ENCODE results near the gene IL21R. TPM values are rescaled to one million over a fixed set of nuclear protein-coding genes. Genes with fewer than 3 reads are reported as not detected.
A peak's percentile ranks its signal among the peaks of the same experiment; 100 is the strongest.

Gene IL21R
- total and polyA plus RNA-seq, 11 donors, result 0.04 to 6.0 (median 0.26) TPM; not detected in 1

DNA sequence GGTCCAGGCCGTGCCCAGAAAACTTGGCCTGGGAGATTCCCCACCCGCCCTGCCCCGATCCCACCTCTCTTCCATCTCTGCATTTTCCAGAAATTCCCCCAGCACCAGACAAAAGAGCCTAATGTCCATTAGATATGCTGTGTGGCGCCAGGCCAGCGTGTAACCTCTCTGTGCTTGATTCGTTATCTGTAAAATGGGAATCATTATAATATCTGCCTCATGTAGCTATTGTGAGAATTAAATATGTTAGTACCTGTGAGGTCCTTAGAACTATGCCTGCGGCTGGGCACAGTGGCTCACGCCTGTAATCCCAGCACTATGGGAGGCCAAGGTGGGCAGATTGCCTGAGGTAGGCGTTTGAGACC lies 33.6 kb upstream of the IL21R start:
- intact Hi-C loops (cut with DNase I), result loop anchor here (1.0 to 10.0 kb wide), 15 partner anchors 51 to 1534 kb away; no protein-coding TSS in a partner anchor
- ATAC-seq, result no peak
- WGBS, 4 donors, result 52 to 64% (median 53%) methylated on average over 9 of the region's 9 CpGs
- Histone ChIP-seq H3K36me3 (peaks cover 0 to 10% (median 3%) of the 10 kb centered on the region in 9 donors), H3K27me3 (no peaks in the 10 kb centered on the region), H3K9me3 (peaks cover 0 to 9% (median 0%) of the 10 kb centered on the region in 12 donors), H3K27ac (peak overlapping the region in 1 of 12 donors; percentile 91), H3K4me3 (no peak overlapping the region), H3K4me1 (peaks cover 0 to 38% (median 12%) of the 10 kb centered on the region in 12 donors)
- no peak for DNase-seq
- no peak for TF ChIP-seq POLR2A (IDR thresholded peaks at IDR 0.05)
- TF ChIP-seq, protein P1, sequence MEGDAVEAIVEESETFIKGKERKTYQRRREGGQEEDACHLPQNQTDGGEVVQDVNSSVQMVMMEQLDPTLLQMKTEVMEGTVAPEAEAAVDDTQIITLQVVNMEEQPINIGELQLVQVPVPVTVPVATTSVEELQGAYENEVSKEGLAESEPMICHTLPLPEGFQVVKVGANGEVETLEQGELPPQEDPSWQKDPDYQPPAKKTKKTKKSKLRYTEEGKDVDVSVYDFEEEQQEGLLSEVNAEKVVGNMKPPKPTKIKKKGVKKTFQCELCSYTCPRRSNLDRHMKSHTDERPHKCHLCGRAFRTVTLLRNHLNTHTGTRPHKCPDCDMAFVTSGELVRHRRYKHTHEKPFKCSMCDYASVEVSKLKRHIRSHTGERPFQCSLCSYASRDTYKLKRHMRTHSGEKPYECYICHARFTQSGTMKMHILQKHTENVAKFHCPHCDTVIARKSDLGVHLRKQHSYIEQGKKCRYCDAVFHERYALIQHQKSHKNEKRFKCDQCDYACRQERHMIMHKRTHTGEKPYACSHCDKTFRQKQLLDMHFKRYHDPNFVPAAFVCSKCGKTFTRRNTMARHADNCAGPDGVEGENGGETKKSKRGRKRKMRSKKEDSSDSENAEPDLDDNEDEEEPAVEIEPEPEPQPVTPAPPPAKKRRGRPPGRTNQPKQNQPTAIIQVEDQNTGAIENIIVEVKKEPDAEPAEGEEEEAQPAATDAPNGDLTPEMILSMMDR (IDR thresholded peaks at IDR 0.05), result peak in 3 of 12 donors; percentile 0 to 30 (median 3)

DNA sequence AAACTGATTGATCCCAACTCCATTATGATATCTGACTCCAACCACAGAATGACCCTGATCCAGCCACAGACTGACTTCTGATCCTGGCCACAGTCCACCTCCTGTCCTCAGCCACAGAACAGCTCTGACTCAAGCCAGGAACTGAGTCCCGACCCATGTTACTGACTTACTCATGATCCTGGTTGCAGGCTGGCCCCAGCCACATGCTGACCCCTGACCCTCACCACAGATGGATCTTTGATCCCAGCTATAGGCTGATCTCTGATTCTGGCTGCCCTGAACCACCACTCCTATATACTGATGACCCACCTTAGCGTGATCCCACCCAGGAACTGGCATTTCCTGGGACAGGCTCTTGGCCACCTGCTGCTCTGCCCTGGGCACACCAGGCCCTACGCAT lies 32.2 kb upstream of the IL21R start:
- Histone ChIP-seq H3K4me3 (no peak overlapping the region), H3K4me1 (peaks cover 0 to 51% (median 12%) of the 10 kb centered on the region in 12 donors), H3K9me3 (peaks cover 0 to 9% (median 0%) of the 10 kb centered on the region in 12 donors), H3K27ac (peak overlapping the region in 1 of 12 donors; percentile 19), H3K36me3 (no peaks in the 10 kb centered on the region), H3K27me3 (no peaks in the 10 kb centered on the region)
- intact Hi-C loops (cut with DNase I), result loop anchor here (2.0 to 10.0 kb wide), 14 partner anchors 53 to 1535 kb away; no protein-coding TSS in a partner anchor
- ATAC-seq (no peak), DNase-seq (no peak)
- no peak for TF ChIP-seq POLR2A (IDR thresholded peaks at IDR 0.05)
- TF ChIP-seq, protein P1 (IDR thresholded peaks at IDR 0.05), result no peak
- WGBS, 4 donors, result 83 to 93% (median 85%) methylated on average over 3 of the region's 3 CpGs

DNA sequence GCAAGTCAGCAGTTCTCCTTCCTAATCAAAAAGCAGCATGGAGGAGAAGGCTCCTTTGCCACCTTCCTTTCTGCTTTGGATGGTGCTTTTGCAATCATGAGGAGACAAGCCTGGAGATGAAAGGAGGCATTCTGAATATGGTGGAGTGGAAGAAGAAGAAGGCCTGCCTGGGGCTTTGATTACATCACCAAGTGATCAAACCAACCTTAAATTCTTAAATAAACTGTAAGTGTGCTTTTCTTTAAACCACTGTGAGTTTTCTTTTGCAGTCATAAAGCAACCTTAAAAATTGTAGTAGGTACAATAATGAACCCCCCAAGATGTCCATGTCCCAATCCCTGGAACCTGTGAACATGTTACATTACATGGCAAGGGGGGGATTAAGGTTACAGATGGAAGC lies 31.7 kb upstream of the IL21R start:
- Histone ChIP-seq H3K27me3 (no peaks in the 10 kb centered on the region), H3K9me3 (peaks cover 0 to 9% (median 0%) of the 10 kb centered on the region in 12 donors), H3K27ac (peak overlapping the region in 1 of 12 donors; percentile 19), H3K4me1 (peaks cover 0 to 56% (median 13%) of the 10 kb centered on the region in 12 donors), H3K36me3 (no peaks in the 10 kb centered on the region), H3K4me3 (no peak overlapping the region)
- intact Hi-C loops (cut with DNase I), result loop anchor here in 2 of 10 donors (5.0 kb wide), 3 partner anchors 82 to 218 kb away; no protein-coding TSS in a partner anchor
- no peak for TF ChIP-seq POLR2A (IDR thresholded peaks at IDR 0.05)
- TF ChIP-seq, protein P1 (IDR thresholded peaks at IDR 0.05), result no peak
- ATAC-seq (no peak), DNase-seq (no peak)

DNA sequence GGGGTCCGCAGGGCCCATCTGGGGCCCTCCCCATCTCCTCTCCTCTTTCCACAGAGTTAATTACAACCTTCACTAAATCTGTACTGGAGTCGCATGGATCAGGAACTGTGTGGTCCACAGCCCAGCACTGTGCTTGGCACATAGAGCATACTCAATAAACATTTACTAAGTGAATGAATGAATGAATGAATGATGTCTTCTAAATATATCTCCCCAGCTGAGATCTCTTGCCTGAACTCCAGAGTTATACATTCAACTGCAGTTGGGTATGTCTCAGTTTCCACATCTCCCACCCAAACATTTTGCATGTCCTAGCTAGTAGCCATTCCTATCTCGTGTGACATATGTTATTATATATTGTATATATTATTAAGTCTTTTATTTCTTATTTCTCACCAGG lies 28.7 kb upstream of the IL21R start:
- DNase-seq, result no peak
- intact Hi-C loops (cut with DNase I), result loop anchor here in 2 of 10 donors (5.0 kb wide), 3 partner anchors 79 to 221 kb away; no protein-coding TSS in a partner anchor
- Histone ChIP-seq H3K4me1 (peaks cover 0 to 54% (median 0%) of the 10 kb centered on the region in 12 donors), H3K27ac (peak overlapping the region in 1 of 12 donors; percentile 85), H3K4me3 (no peak overlapping the region), H3K9me3 (peaks cover 0 to 9% (median 0%) of the 10 kb centered on the region in 12 donors), H3K27me3 (no peaks in the 10 kb centered on the region), H3K36me3 (no peaks in the 10 kb centered on the region)
- 93 to 96% (median 95%) methylated on average over 3 of the region's 3 CpGs for WGBS, 4 donors
- ATAC-seq, result no peak
- TF ChIP-seq POLR2A (IDR thresholded peaks at IDR 0.05), result no peak
- TF ChIP-seq, protein P1 (IDR thresholded peaks at IDR 0.05), result no peak

Measured in heart left ventricle (tissue), 16 donors.